Sigmoid colon (tissue), 4 donors: ENCODE results near the gene RPTOR.
A peak's percentile ranks its signal among the peaks of the same experiment; 100 is the strongest.

Source experiments
- EP300 ChIP-seq, 4 donors: sonication (generic); formaldehyde crosslinking; IDR thresholded peaks; one replicate each; pipeline ENCODE4 v1.6.1; 2017; ENCODE audit warnings: antibody characterized with exemption in 4 of 4
- POLR2A ChIP-seq, 2 donors: fragments of 450-650 bp; IDR thresholded peaks; one replicate each; pipeline ENCODE4 v1.6.1; 2016; ENCODE audit warnings: antibody characterized with exemption in 2 of 2, mild to moderate bottlenecking in 2 of 2, moderate library complexity in 2 of 2
- POLR2AphosphoS5 ChIP-seq, 4 donors: sonication (generic); formaldehyde crosslinking; IDR thresholded peaks; one replicate each; pipeline ENCODE4 v1.6.1; 2017; ENCODE audit warnings: antibody characterized with exemption in 4 of 4
- TF ChIP-seq, protein P1 (sequence below), 4 experiments: fragments of 450-650 bp in 3 of 4; fragments of 200-600 bp in 1 of 4; IDR thresholded peaks; one replicate each; pipeline ENCODE4 v1.5.1; 2016 to 2019; ENCODE audit warnings: antibody characterized with exemption in 4 of 4, mild to moderate bottlenecking in 3 of 4, moderate library complexity in 2 of 4

DNA sequence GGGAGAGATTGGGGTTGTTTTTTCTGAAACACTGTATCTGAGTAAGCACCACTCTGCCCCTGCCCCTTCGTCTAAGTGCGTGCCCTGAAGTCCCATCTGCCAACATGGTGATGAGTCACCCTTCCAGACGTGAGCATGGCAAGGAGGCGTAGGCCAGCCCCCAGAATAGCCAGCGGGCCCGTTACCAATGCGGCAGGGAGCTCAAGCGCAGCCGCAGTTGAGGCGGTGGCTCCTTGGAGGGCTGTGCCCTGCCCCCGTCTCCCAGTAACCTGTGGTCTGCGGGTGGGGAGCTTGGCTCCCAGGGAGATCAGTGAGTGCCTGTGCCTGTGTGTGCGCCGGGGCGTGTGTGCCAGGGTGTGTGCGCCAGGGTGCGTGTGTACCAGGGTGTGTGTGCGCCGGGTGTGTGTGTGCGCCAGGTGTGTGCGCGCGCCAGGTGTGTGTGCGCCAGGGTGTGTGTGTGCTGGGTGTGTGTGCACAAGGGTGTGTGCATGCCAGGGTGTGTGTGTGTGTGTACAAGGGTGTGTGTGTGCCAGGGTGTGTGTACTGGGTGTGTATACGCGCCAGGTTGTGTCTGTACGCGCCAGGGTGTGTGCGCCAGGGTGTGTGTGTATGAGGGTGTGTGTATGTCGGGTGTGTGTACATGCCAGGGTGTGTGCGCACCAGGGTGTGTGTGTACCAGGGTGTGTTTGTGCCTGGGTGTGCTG lies 348.4 kb downstream of the RPTOR start:
- no peak for TF ChIP-seq EP300 (IDR thresholded peaks at IDR 0.05)
- no peak for TF ChIP-seq POLR2A (IDR thresholded peaks at IDR 0.05)
- TF ChIP-seq, protein P1, sequence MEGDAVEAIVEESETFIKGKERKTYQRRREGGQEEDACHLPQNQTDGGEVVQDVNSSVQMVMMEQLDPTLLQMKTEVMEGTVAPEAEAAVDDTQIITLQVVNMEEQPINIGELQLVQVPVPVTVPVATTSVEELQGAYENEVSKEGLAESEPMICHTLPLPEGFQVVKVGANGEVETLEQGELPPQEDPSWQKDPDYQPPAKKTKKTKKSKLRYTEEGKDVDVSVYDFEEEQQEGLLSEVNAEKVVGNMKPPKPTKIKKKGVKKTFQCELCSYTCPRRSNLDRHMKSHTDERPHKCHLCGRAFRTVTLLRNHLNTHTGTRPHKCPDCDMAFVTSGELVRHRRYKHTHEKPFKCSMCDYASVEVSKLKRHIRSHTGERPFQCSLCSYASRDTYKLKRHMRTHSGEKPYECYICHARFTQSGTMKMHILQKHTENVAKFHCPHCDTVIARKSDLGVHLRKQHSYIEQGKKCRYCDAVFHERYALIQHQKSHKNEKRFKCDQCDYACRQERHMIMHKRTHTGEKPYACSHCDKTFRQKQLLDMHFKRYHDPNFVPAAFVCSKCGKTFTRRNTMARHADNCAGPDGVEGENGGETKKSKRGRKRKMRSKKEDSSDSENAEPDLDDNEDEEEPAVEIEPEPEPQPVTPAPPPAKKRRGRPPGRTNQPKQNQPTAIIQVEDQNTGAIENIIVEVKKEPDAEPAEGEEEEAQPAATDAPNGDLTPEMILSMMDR (IDR thresholded peaks at IDR 0.05), result no peak
- TF ChIP-seq POLR2AphosphoS5 (IDR thresholded peaks at IDR 0.05), result peak in 1 of 4 donors; percentile 30
